GM12874 (cell line): ENCODE results near the gene GRK1.

Source experiments
- TF ChIP-seq, protein P1 (sequence below): IDR thresholded peaks from 2 replicates; pipeline ENCODE4 v1.5.1; 2011; ENCODE audit warnings: low read depth, mild to moderate bottlenecking, control low read depth, low read length, moderate library complexity; ENCODE audit not compliant: insufficient read depth

GRK1 gene

DNA sequence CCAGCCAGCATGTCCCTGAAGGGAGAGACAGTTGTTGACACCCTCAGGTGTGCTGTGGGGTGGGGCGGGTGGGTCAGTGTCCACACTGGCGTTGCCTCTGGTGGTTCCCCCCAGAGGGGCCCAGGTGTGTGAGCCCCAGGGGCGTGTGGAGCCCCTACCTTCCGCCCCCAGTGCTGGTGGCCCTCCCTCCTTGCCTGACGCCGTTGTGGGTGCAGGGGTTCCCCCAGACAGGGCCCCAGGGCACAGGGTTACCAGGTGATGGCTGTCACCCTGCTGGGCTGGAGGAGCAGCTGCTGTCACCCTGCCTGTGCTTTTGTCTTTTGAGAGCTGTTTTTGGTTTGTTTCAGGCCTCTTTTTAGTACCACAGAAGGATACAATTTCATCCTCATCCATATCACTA lies 36.2 kb upstream of the GRK1 start:
- TF ChIP-seq, protein P1, sequence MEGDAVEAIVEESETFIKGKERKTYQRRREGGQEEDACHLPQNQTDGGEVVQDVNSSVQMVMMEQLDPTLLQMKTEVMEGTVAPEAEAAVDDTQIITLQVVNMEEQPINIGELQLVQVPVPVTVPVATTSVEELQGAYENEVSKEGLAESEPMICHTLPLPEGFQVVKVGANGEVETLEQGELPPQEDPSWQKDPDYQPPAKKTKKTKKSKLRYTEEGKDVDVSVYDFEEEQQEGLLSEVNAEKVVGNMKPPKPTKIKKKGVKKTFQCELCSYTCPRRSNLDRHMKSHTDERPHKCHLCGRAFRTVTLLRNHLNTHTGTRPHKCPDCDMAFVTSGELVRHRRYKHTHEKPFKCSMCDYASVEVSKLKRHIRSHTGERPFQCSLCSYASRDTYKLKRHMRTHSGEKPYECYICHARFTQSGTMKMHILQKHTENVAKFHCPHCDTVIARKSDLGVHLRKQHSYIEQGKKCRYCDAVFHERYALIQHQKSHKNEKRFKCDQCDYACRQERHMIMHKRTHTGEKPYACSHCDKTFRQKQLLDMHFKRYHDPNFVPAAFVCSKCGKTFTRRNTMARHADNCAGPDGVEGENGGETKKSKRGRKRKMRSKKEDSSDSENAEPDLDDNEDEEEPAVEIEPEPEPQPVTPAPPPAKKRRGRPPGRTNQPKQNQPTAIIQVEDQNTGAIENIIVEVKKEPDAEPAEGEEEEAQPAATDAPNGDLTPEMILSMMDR = no peak

DNA sequence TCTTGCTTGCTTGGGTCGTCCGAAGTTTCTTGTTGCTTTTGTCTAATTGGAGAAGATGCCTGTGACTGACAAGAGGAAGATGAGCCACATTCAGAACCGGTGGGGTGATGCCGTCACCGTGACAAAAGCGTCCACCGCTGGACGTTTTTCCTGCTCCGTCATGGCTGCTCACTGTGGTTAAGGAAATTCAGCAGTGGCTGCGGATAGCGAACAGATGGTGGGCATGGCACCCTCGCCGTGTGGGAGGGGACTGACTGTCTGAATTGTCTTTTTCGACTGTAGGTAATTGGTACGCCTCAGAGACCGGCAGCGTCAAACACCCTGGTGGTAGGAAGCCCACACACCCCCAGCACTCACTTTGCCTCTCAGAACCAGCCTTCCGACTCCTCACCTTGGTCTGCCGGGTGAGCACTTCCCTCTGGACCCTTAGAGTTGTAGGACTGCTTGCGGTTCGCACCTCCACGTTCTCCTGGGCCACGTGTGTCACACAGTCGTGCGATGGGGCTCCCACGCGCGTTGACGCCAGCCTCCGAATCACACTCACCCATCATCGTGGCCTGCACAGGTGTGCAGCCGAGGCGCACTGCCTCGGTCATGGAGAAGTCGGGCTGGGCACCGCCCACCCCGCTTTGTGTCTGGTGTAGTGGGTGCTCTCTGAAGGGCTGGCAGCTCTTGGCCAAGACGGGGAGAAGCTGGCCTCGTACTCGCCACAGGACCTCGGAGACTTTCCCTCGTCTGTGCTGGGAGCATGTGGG lies 35.5 kb upstream of the GRK1 start:
- TF ChIP-seq, protein P1 = no peak

DNA sequence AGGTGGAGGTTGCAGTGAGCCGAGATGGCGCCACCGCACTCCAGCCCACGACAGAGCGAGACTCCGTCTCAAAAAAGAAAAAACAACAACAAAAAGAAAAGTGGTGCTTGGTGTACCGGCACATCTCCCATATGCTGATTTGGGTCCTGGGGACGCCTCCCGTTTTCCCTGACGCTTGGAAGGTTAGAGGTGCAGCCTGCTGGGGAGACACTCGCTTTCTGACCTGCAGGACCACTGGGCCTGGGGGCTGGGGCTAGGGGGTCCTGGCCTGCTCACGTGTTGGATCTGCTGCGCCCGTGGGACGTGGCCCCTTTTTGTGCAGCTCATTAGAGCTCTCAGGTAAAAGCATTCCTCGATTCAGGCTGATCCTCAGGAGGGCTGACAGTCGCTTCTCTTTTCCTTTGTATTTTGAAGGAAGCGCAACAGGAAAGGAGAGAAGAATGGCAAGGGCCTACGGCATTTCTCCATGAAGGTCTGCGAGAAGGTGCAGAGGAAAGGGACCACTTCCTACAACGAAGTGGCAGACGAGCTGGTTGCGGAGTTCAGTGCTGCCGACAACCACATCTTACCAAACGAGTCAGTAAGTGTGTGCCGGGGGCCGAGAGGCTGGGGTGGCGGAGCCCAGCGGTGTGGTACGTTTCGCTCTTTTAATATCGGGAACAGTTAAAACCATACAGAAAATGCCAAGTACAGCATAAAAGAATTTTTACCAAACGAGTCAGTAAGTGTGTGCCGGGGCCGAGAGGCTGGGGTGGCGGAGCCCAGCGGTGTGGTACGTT lies 34.1 kb upstream of the GRK1 start:
- TF ChIP-seq, protein P1 = no peak

DNA sequence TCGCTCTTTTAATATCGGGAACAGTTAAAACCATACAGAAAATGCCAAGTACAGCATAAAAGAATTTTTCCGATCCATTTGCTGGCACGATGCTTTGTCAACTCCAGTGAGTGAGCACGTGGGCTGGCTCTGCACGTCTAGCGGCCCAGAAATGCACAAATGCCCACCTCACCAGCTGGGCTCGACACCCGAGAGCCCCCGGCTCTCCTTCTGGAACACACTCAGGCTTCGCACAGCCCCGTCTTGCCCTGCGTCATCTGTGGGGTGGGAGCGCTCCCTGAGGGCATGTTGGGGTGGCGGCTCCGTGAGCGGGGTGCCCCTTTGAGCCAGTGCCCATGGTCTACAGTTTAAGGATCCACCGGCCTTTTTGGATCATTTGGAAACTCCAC lies 33.5 kb upstream of the GRK1 start:
- TF ChIP-seq, protein P1 = no peak

DNA sequence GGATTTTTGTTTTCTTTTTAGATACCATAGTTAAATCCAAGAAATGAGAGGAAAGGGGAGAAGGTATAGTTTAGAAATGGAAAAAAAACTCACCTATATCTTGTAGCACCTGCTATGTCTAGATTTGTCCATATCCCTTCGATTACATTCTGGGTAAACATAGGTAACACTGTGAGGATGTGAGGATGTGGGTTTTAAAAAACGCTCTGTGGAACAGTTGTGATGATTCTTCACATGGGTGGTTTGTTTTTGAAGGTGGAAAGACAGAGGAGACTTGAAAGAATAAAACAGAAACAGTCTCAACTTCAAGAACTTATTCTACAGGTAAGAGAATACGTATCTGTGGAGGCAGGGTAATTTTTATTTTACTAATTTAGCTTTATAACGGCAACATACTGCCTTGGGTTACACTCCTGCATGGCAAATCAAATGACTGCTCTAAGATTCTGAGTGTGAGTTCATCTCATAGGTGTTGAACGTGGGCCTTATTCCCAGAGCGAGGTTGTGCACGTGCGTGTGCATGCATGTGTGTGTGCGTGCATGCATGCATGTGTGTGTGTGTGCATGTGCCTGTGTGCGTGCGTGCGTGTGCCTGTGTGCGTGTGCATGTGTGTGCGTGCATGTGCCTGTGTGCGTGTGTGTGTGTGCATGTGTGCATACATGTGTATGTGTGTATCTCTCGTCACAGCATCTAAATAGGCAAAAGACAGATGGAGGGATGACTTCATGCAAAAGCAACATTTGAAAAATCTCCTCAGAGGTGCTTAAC lies 32.6 kb upstream of the GRK1 start:
- TF ChIP-seq, protein P1 = no peak

DNA sequence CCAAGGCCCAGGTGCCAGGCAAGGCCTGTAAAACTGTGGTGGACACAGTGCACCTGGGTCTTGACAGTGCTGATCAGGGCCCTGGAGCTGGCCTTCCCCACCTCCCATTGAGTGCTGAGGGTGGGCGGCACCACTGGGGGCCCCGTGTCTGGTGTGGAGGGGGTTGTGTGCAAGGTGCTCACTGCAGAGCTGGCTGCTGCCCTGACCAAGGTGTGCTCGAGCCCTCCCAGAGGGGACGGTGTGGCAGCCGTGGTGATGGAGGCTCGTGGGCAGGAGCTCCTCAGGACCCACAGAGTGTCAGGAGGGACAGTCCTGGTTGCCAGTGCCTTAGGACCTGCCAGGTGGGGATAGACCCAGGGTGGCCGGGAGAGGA lies 32.0 kb upstream of the GRK1 start:
- TF ChIP-seq, protein P1 = no peak

DNA sequence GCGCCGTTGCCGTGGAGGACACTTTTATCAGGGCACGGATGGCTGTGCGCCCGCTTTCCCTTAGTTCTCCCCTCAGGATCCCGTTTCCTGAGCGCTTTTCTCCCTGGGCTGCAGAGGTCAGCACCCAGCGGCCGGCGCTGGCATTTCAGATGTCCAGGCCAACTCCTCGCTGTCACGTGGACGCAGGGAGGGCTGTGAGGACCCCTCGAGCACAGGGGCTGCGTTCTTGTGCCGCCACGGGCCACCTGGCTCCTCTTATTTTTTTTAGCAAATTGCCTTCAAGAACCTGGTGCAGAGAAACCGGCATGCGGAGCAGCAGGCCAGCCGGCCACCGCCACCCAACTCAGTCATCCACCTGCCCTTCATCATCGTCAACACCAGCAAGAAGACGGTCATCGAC lies 31.3 kb upstream of the GRK1 start:
- TF ChIP-seq, protein P1 = no peak
